Prostate gland (tissue), 2 donors: ENCODE results near the gene PTPRC.

ENCODE experiments used
- POLR2A ChIP-seq: fragments of 450-650 bp; IDR thresholded peaks from one replicate; pipeline ENCODE4 v1.6.1; 2016; ENCODE audit warnings: antibody characterized with exemption, mild to moderate bottlenecking
- POLR2AphosphoS5 ChIP-seq: sonication (generic); formaldehyde crosslinking; IDR thresholded peaks from one replicate; pipeline ENCODE4 v1.6.1; 2017; ENCODE audit warnings: antibody characterized with exemption
- TF ChIP-seq, protein P1 (sequence below), 4 experiments: fragments of 200-600 bp in 2 of 4; fragments of 450-650 bp in 2 of 4; sonication (generic) in 2 of 4; IDR thresholded peaks; 1 replicate in 3 of 4; 2 replicates in 1 of 4; pipeline ENCODE4 v1.5.1; 2016 to 2019; ENCODE audit warnings: antibody characterized with exemption in 4 of 4, mild to moderate bottlenecking in 2 of 4, moderate library complexity in 2 of 4

DNA sequence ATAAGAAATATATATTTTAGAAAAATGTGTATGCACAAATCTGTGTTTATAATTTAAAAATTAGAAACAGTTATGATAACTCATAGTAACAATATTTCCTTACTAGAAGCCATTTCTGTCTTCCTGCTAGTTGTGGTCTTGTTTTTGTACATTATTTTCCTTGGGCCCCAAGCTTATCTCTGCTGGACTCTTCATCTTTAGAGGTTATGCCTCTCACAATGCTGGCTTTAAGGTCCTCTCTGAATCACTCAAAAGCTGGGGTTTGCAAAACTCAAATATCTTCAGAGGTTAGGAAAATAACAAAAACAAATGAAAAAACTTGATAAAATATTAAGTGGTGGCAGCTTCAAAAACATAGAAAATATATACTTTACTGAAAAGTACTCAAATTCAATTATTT, 133.8 kb downstream of the PTPRC start:
- TF ChIP-seq POLR2A (no peak), POLR2AphosphoS5 (no peak)
- TF ChIP-seq, protein P1, sequence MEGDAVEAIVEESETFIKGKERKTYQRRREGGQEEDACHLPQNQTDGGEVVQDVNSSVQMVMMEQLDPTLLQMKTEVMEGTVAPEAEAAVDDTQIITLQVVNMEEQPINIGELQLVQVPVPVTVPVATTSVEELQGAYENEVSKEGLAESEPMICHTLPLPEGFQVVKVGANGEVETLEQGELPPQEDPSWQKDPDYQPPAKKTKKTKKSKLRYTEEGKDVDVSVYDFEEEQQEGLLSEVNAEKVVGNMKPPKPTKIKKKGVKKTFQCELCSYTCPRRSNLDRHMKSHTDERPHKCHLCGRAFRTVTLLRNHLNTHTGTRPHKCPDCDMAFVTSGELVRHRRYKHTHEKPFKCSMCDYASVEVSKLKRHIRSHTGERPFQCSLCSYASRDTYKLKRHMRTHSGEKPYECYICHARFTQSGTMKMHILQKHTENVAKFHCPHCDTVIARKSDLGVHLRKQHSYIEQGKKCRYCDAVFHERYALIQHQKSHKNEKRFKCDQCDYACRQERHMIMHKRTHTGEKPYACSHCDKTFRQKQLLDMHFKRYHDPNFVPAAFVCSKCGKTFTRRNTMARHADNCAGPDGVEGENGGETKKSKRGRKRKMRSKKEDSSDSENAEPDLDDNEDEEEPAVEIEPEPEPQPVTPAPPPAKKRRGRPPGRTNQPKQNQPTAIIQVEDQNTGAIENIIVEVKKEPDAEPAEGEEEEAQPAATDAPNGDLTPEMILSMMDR (IDR thresholded peaks at IDR 0.05), result no peak
